Measurements from ENCODE around the gene HBG1. TPM values are rescaled to one million over a fixed set of nuclear protein-coding genes. Genes with fewer than 3 reads are reported as not detected.
A peak's percentile ranks its signal among the peaks of the same experiment; 100 is the strongest.

HBG1 gene
- total and polyA plus RNA-seq, 2 of the 4 experiments (the other 2 are of a cell fraction): not detected

DNA sequence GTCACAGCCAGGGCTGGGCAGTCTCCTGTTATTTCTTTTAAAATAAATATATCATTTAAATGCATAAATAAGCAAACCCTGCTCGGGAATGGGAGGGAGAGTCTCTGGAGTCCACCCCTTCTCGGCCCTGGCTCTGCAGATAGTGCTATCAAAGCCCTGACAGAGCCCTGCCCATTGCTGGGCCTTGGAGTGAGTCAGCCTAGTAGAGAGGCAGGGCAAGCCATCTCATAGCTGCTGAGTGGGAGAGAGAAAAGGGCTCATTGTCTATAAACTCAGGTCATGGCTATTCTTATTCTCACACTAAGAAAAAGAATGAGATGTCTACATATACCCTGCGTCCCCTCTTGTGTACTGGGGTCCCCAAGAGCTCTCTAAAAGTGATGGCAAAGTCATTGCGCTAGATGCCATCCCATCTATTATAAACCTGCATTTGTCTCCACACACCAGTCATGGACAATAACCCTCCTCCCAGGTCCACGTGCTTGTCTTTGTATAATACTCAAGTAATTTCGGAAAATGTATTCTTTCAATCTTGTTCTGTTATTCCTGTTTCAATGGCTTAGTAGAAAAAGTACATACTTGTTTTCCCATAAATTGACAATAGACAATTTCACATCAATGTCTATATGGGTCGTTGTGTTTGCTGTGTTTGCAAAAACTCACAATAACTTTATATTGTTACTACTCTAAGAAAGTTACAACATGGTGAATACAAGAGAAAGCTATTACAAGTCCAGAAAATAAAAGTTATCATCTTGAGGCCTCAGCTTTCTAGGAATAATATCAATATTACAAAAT is 38.6 kb upstream of the HBG1 start:
- H3K4ac ChIP-seq (ENCODE audit: low read depth, low read length): peak overlapping the region; percentile 90
- H4K91ac ChIP-seq (ENCODE audit: insufficient read depth, low read depth, low read length): peak overlapping the region; percentile 97
- peaks cover 11% of the 10 kb centered on the region; the same call in 1 of the 2 replicates for H3K4me1 ChIP-seq (ENCODE audit: control insufficient read depth, insufficient read depth, low read length)
- H3K27ac ChIP-seq (ENCODE audit: insufficient read depth, low read length): peak overlapping the region; percentile 85; the same call in 1 of the 2 replicates
- H2AK5ac ChIP-seq (ENCODE audit: low read depth, low read length): peak overlapping the region; percentile 74; the same call in 1 of the 2 replicates
- no peaks in the 10 kb centered on the region for H3K79me1 ChIP-seq (ENCODE audit: low read depth in 1 of 2, low read length in 2 of 2)
- ChIA-PET POLR2A (ENCODE audit: unreplicated experiment) (interaction anchor here (0.6 to 1.7 kb wide), 2 partner anchors 76 to 395 kb away, joined by 4 to 6 read pairs; no protein-coding TSS in a partner anchor), CTCF (no interaction called here)
- no peaks in the 10 kb centered on the region for H3K36me3 ChIP-seq (ENCODE audit: control insufficient read depth, insufficient read depth, low read length)
- dilution Hi-C loops (cut with HindIII; ENCODE audit: low sequenced_read_pairs, unreplicated experiment): no loop called here
- peak overlapping the region; percentile 46 for H3K14ac ChIP-seq (replicated peaks; ENCODE audit: low read depth, low read length)
- peak overlapping the region; percentile 77 for H3K23ac ChIP-seq (ENCODE audit: low read depth, low read length)
- DNase-seq (peak; percentile 80), ATAC-seq (ENCODE audit: low read depth) (peak; percentile 97)
- no peak overlapping the region for H2AFZ ChIP-seq (replicated peaks; ENCODE audit: low read length, poor library complexity)
- peak overlapping the region; percentile 97 for H2BK120ac ChIP-seq (ENCODE audit: low read depth, low read length)
- BruUV-seq (replicated peaks): no TSS peak
- H3K9me1 ChIP-seq (ENCODE audit: insufficient read depth, low read length): no peaks in the 10 kb centered on the region; the same call in 1 of the 2 replicates
- H4K8ac ChIP-seq (ENCODE audit: low read depth in 2 of 2, low read length in 2 of 2): peak overlapping the region; percentile 88 to 93; a peak in 3 of 4 replicates
- no peak overlapping the region for H3K4me2 ChIP-seq (ENCODE audit: low read depth, low read length)
- H4K20me1 ChIP-seq (ENCODE audit: insufficient read depth, low read length): no peaks in the 10 kb centered on the region
- peak overlapping the region; percentile 27; the same call in 1 of the 2 replicates for H3K9ac ChIP-seq (ENCODE audit: low read depth, low read length)
- in situ Hi-C loops (cut with MboI; ENCODE audit: low sequenced_read_pairs): loop anchor here (10.0 kb wide), 1 partner anchor 76 kb away; no protein-coding TSS in a partner anchor
- H2BK5ac ChIP-seq (ENCODE audit: low read depth, low read length, poor library complexity, severe bottlenecking): peak overlapping the region; percentile 99
- no peaks in the 10 kb centered on the region for H3K27me3 ChIP-seq (ENCODE audit: control insufficient read depth, insufficient read depth, low read length)
- intact Hi-C loops (cut with micrococcal nuclease): loop anchor here (2.0 kb wide), 1 partner anchor 162 kb away; no protein-coding TSS in a partner anchor
- H2AK9ac ChIP-seq (replicated peaks; ENCODE audit: low read depth, low read length, poor library complexity): peak overlapping the region; percentile 67
- H2BK15ac ChIP-seq (ENCODE audit: low read depth, low read length): peak overlapping the region; percentile 87; the same call in 2 of the 3 replicates
- H4K5ac ChIP-seq (ENCODE audit: low read depth, low read length): peak overlapping the region; percentile 96
- 80% methylated on average over 1 of the region's 7 CpGs; no CpG with 5 or more reads in 1 of the 2 experiments for WGBS, 2 experiments (ENCODE audit: extremely low coverage in 2 of 2, insufficient read length in 1 of 2)
- H3K4me3 ChIP-seq (ENCODE audit: insufficient read depth, low read depth, low read length): no peak overlapping the region
- peak overlapping the region; percentile 89 for H2BK20ac ChIP-seq (ENCODE audit: low read depth, low read length)
- H3K18ac ChIP-seq (ENCODE audit: low read depth, low read length): peak overlapping the region; percentile 99
- H3K9me3 ChIP-seq (ENCODE audit: control insufficient read depth, insufficient read depth, low read length): no peaks in the 10 kb centered on the region
- peak overlapping the region; percentile 83; the same call in 1 of the 2 replicates for H3K56ac ChIP-seq (ENCODE audit: extremely low read depth, insufficient read depth, low read length)
- TF ChIP-seq RAD21 (IDR thresholded peaks at IDR 0.05; ENCODE audit: low read length) (no peak), NFE2L2 (IDR thresholded peaks at IDR 0.05; ENCODE audit: low read depth, low read length) (no peak), BHLHE40 (IDR thresholded peaks at IDR 0.05; ENCODE audit: low read depth, low read length) (no peak), MAFK (IDR thresholded peaks at IDR 0.05; ENCODE audit: low read depth, low read length) (0 out of 2 replicates have a peak, but pooled peaks have one; percentile 15), CHD1 (IDR thresholded peaks at IDR 0.05; ENCODE audit: low read depth, low read length) (no peak), SMC3 (IDR thresholded peaks at IDR 0.05; ENCODE audit: low read depth, low read length) (no peak), RCOR1 (IDR thresholded peaks at IDR 0.05; ENCODE audit: insufficient replicate concordance, low read length) (no peak), RFX5 (IDR thresholded peaks at IDR 0.05; ENCODE audit: low read depth, low read length) (no peak), CEBPB (IDR thresholded peaks at IDR 0.05; ENCODE audit: low read depth, low read length) (no peak), MXI1 (IDR thresholded peaks at IDR 0.05; ENCODE audit: borderline replicate concordance, low read depth, low read length) (no peak), MAZ (IDR thresholded peaks at IDR 0.05; ENCODE audit: borderline replicate concordance, low read depth, low read length) (0 out of 2 replicates have a peak, but pooled peaks have one; percentile 20), POLR2A (IDR thresholded peaks at IDR 0.05; ENCODE audit: low read depth, low read length) (no peak), FOS (IDR thresholded peaks at IDR 0.05; ENCODE audit: low read depth, low read length) (no peak)
- TF ChIP-seq, protein P1, sequence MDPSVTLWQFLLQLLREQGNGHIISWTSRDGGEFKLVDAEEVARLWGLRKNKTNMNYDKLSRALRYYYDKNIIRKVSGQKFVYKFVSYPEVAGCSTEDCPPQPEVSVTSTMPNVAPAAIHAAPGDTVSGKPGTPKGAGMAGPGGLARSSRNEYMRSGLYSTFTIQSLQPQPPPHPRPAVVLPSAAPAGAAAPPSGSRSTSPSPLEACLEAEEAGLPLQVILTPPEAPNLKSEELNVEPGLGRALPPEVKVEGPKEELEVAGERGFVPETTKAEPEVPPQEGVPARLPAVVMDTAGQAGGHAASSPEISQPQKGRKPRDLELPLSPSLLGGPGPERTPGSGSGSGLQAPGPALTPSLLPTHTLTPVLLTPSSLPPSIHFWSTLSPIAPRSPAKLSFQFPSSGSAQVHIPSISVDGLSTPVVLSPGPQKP (IDR thresholded peaks at IDR 0.05; ENCODE audit: borderline replicate concordance, low read depth, low read length): no peak
- TF ChIP-seq, protein P2, sequence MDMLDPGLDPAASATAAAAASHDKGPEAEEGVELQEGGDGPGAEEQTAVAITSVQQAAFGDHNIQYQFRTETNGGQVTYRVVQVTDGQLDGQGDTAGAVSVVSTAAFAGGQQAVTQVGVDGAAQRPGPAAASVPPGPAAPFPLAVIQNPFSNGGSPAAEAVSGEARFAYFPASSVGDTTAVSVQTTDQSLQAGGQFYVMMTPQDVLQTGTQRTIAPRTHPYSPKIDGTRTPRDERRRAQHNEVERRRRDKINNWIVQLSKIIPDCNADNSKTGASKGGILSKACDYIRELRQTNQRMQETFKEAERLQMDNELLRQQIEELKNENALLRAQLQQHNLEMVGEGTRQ (IDR thresholded peaks at IDR 0.05; ENCODE audit: low read depth, low read length): no peak
